Liver (tissue), 9 donors: ENCODE results near the gene AP1M1. TPM values are rescaled to one million over a fixed set of nuclear protein-coding genes. Genes with fewer than 3 reads are reported as not detected.

Experiments used
- DNase-seq: peaks from one replicate; pipeline ENCODE4 v3.0.0-alpha.2; 2017; ENCODE audit warnings: low spot score
- H3K27ac ChIP-seq, 2 donors: one replicate each; pipeline ENCODE4 v1.7.0; 2013; ENCODE audit warnings: inconsistent platforms in 2 of 2, low read length in 2 of 2, control low read depth in 1 of 2, low read depth in 1 of 2, mild to moderate bottlenecking in 1 of 2
- H3K27me3 ChIP-seq, 4 donors: one replicate each; pipeline versions ENCODE4 v1.6.1 to v1.7.0; 2013; ENCODE audit warnings: low read length in 3 of 4, inconsistent platforms in 1 of 4, mild to moderate bottlenecking in 1 of 4, moderate library complexity in 1 of 4; ENCODE audit not compliant: control insufficient read depth in 4 of 4, insufficient read depth in 4 of 4
- H3K36me3 ChIP-seq, 4 donors: one replicate each; pipeline versions ENCODE4 v1.6.1 to v1.7.0; 2013; ENCODE audit warnings: low read length in 3 of 4, mild to moderate bottlenecking in 3 of 4, low read depth in 1 of 4, moderate library complexity in 1 of 4; ENCODE audit not compliant: control insufficient read depth in 4 of 4, insufficient read depth in 3 of 4
- H3K4me1 ChIP-seq, 4 donors: one replicate each; pipeline versions ENCODE4 v1.6.1 to v1.7.0; 2013; ENCODE audit warnings: low read length in 3 of 4, mild to moderate bottlenecking in 3 of 4, moderate library complexity in 1 of 4; ENCODE audit not compliant: control insufficient read depth in 4 of 4, insufficient read depth in 4 of 4
- H3K4me3 ChIP-seq, 3 donors: one replicate each; pipeline versions ENCODE4 v1.6.1 to v1.7.0; 2013; ENCODE audit warnings: low read length in 3 of 3, control low read depth in 1 of 3, low read depth in 1 of 3, mild to moderate bottlenecking in 1 of 3
- H3K9ac ChIP-seq, 2 donors: one replicate each; pipeline ENCODE4 v1.7.0; 2013; ENCODE audit warnings: low read length in 2 of 2, mild to moderate bottlenecking in 2 of 2, moderate library complexity in 2 of 2, control low read depth in 1 of 2, low read depth in 1 of 2
- H3K9me3 ChIP-seq, 4 donors: one replicate each; pipeline versions ENCODE4 v1.6.1 to v1.7.0; 2013; ENCODE audit warnings: low read length in 3 of 4; ENCODE audit not compliant: control insufficient read depth in 4 of 4
- ATF3 ChIP-seq: IDR thresholded peaks from 2 replicates; pipeline ENCODE4 v1.6.1; 2016; ENCODE audit warnings: antibody characterized with exemption
- EGR1 ChIP-seq, 2 donors: IDR thresholded peaks; 2 replicates each; pipeline ENCODE4 v1.6.1; 2016 to 2018; ENCODE audit warnings: antibody characterized with exemption in 2 of 2, low read depth in 2 of 2
- FOXA1 ChIP-seq: IDR thresholded peaks from 2 replicates; pipeline ENCODE4 v1.6.1; 2016; ENCODE audit warnings: antibody characterized with exemption
- FOXA2 ChIP-seq: IDR thresholded peaks from 2 replicates; pipeline ENCODE4 v1.6.1; 2016; ENCODE audit warnings: antibody characterized with exemption
- GABPA ChIP-seq, 2 donors: IDR thresholded peaks in 1 of 2; conservative IDR thresholded peaks in 1 of 2; 2 replicates each; pipeline ENCODE4 v1.6.1; 2016; ENCODE audit warnings: antibody characterized with exemption in 2 of 2, mild to moderate bottlenecking in 1 of 2, moderate library complexity in 1 of 2
- HNF4A ChIP-seq, 2 donors: conservative IDR thresholded peaks; 2 replicates each; pipeline ENCODE4 v1.6.1; 2016; ENCODE audit warnings: antibody characterized with exemption in 2 of 2, mild to moderate bottlenecking in 2 of 2
- HNF4G ChIP-seq: IDR thresholded peaks from 2 replicates; pipeline ENCODE4 v1.6.1; 2016; ENCODE audit warnings: antibody characterized with exemption
- JUND ChIP-seq, 2 donors: IDR thresholded peaks; 2 replicates each; pipeline ENCODE4 v1.6.1; 2016; ENCODE audit warnings: antibody characterized with exemption in 2 of 2
- MAX ChIP-seq: IDR thresholded peaks from 2 replicates; pipeline ENCODE4 v1.6.1; 2016; ENCODE audit warnings: antibody characterized with exemption
- NR2F2 ChIP-seq: IDR thresholded peaks from 2 replicates; pipeline ENCODE4 v1.6.1; 2016; ENCODE audit warnings: antibody characterized with exemption
- RAD21 ChIP-seq, 2 donors: IDR thresholded peaks; 2 replicates each; pipeline ENCODE4 v1.6.1; 2016; ENCODE audit warnings: antibody characterized with exemption in 2 of 2, mild to moderate bottlenecking in 2 of 2
- REST ChIP-seq: IDR thresholded peaks from 2 replicates; pipeline ENCODE4 v1.6.1; 2016; ENCODE audit warnings: antibody characterized with exemption, mild to moderate bottlenecking
- RXRA ChIP-seq, 2 donors: IDR thresholded peaks; 2 replicates each; pipeline ENCODE4 v1.6.1; 2017 to 2018; ENCODE audit warnings: antibody characterized with exemption in 2 of 2, mild to moderate bottlenecking in 1 of 2
- SP1 ChIP-seq: IDR thresholded peaks from 2 replicates; pipeline ENCODE4 v1.6.1; 2018; ENCODE audit warnings: antibody characterized with exemption, mild to moderate bottlenecking
- TAF1 ChIP-seq: conservative IDR thresholded peaks from 2 replicates; pipeline ENCODE4 v1.6.1; 2016; ENCODE audit warnings: antibody characterized with exemption, mild to moderate bottlenecking
- YY1 ChIP-seq: IDR thresholded peaks from 2 replicates; pipeline ENCODE4 v1.6.1; 2016; ENCODE audit warnings: antibody characterized with exemption, mild to moderate bottlenecking
- ZBTB33 ChIP-seq: IDR thresholded peaks from 2 replicates; pipeline ENCODE4 v1.6.1; 2016; ENCODE audit warnings: antibody characterized with exemption
- WGBS: extraction: QIAGEN DNeasy Blood & Tissue Kit; methylation state at CpG from one replicate; pipeline ENCODE4 v1.1.7; 2013; 5-methylcytosine and 5-hydroxymethylcytosine counted together
- polyA plus RNA-seq, 2 donors: library from polyadenylated mRNA; stranded (reverse) in 1 of 2; unstranded in 1 of 2; fragments of 200-250 nt in 1 of 2; fragments of >200 nt in 1 of 2; fragmentation: Nextera tagmentation in 1 of 2; extraction: Ambion mirVana in 1 of 2; gene quantifications; one replicate each; pipeline versions ENCODE4 v1.2.1 to v1.2.3, GENCODE V29; 2013 to 2015
- total RNA-seq, 2 donors: library from RNA; depleted of rRNA; stranded (reverse); fragments of >200 nt; gene quantifications; one replicate each; pipeline ENCODE4 v1.2.3, GENCODE V29; 2014
- TF ChIP-seq, protein P1 (sequence below): fragments of 150-350 bp; IDR thresholded peaks from 2 replicates; pipeline ENCODE4 v1.5.1; 2017; ENCODE audit warnings: improper control_type of control experiment, low read depth, low read length; ENCODE audit not compliant: missing input control
- donor health status: healthy.
- donor health status: healthy.
- donor health status: healthy.
- donor health status: healthy.
- donor health status: healthy.

Gene AP1M1
- total and polyA plus RNA-seq, 4 donors: 25.4 to 62.2 (median 50.4) TPM

DNA sequence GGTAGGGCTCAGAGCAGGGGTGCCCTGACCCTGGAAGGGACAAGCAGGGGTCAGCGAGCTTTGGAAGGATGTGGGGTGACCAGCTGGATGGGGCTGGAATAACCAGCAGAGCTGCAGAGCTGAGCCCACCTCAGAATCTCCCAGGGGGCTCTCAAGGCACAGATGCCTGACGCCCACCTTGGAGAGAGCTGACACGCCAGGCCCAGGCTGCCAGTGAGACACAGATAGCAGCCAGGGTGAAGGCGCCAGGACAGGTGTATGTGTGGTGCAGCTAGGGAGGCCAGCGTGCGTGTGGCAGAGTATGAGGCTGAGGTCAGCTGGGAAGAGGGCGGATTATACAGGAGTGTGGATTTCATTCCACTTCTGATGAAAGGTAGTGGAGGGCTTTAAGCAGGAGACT is 8.9 kb downstream of the AP1M1 start:
- no peak for DNase-seq
- Histone ChIP-seq H3K4me3 (no peak overlapping the region), H3K4me1 (peaks cover 14 to 48% (median 44%) of the 10 kb centered on the region in 4 donors), H3K9ac (no peak overlapping the region), H3K27ac (no peak overlapping the region), H3K9me3 (no peaks in the 10 kb centered on the region), H3K36me3 (peaks cover 13 to 54% (median 31%) of the 10 kb centered on the region in 4 donors), H3K27me3 (no peaks in the 10 kb centered on the region)
- 97% methylated on average over 7 of the region's 7 CpGs for WGBS
- TF ChIP-seq YY1 (no peak), ZBTB33 (no peak), ATF3 (no peak), HNF4A (conservative IDR thresholded peaks at IDR 0.05) (no peak), HNF4G (no peak), EGR1 (IDR thresholded peaks at IDR 0.05; ENCODE audit: low read depth in 2 of 2) (no peak), REST (no peak), FOXA1 (no peak), TAF1 (no peak), SP1 (no peak), NR2F2 (no peak), FOXA2 (no peak), JUND (IDR thresholded peaks at IDR 0.05) (no peak), MAX (no peak), RXRA (IDR thresholded peaks at IDR 0.05) (no peak), RAD21 (IDR thresholded peaks at IDR 0.05) (no peak)
- TF ChIP-seq, protein P1, sequence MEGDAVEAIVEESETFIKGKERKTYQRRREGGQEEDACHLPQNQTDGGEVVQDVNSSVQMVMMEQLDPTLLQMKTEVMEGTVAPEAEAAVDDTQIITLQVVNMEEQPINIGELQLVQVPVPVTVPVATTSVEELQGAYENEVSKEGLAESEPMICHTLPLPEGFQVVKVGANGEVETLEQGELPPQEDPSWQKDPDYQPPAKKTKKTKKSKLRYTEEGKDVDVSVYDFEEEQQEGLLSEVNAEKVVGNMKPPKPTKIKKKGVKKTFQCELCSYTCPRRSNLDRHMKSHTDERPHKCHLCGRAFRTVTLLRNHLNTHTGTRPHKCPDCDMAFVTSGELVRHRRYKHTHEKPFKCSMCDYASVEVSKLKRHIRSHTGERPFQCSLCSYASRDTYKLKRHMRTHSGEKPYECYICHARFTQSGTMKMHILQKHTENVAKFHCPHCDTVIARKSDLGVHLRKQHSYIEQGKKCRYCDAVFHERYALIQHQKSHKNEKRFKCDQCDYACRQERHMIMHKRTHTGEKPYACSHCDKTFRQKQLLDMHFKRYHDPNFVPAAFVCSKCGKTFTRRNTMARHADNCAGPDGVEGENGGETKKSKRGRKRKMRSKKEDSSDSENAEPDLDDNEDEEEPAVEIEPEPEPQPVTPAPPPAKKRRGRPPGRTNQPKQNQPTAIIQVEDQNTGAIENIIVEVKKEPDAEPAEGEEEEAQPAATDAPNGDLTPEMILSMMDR: no peak

GRCh38 chr19:16207063-16207462 is 9.4 kb downstream of the AP1M1 start:
- 98% methylated on average over 10 of the region's 10 CpGs for WGBS
- peaks cover 13 to 56% (median 31%) of the 10 kb centered on the region in 4 donors for H3K36me3 ChIP-seq
- H3K27me3 ChIP-seq: no peaks in the 10 kb centered on the region
- peaks cover 14 to 43% (median 39%) of the 10 kb centered on the region in 4 donors for H3K4me1 ChIP-seq
- no peak overlapping the region for H3K27ac ChIP-seq
- H3K9ac ChIP-seq: no peak overlapping the region
- no peak for DNase-seq
- no peak overlapping the region for H3K4me3 ChIP-seq
- no peaks in the 10 kb centered on the region for H3K9me3 ChIP-seq
- TF ChIP-seq YY1 (no peak), EGR1 (IDR thresholded peaks at IDR 0.05; ENCODE audit: low read depth in 2 of 2) (no peak), RXRA (IDR thresholded peaks at IDR 0.05) (no peak), SP1 (no peak), FOXA2 (no peak), FOXA1 (no peak), RAD21 (IDR thresholded peaks at IDR 0.05) (no peak), TAF1 (no peak), ZBTB33 (no peak), HNF4A (conservative IDR thresholded peaks at IDR 0.05) (no peak), NR2F2 (no peak), GABPA (IDR thresholded peaks at IDR 0.05 in 1 of 2, conservative IDR thresholded peaks at IDR 0.05 in 1 of 2) (no peak)
- TF ChIP-seq, protein P1: no peak
